MM.1S (cell line): ENCODE measurements around the gene CA5A.

ENCODE experiments used
- DNase-seq: peaks from one replicate; pipeline ENCODE4 v3.0.0-alpha.2; 2015
- H2AFZ ChIP-seq: fragments of 300-600 bp; sonication (generic); 2 replicates; pipeline ENCODE4 v1.6.0; 2016; ENCODE audit warnings: antibody characterized with exemption, low read length
- H3F3A ChIP-seq: fragments of 300-600 bp; sonication (generic); 2 replicates; pipeline ENCODE4 v1.6.1; 2016; ENCODE audit warnings: mild to moderate bottlenecking, antibody characterized with exemption, low read length, moderate library complexity, mixed read lengths; ENCODE audit not compliant: insufficient read depth
- H3K27ac ChIP-seq: fragments of 300-600 bp; sonication (generic); 2 replicates; pipeline ENCODE4 v1.5.1; 2016; ENCODE audit warnings: mild to moderate bottlenecking, low read length
- H3K27me3 ChIP-seq: fragments of 300-600 bp; sonication (generic); replicated peaks from 2 replicates; pipeline ENCODE4 v1.6.0; 2016; ENCODE audit warnings: low read length; ENCODE audit not compliant: insufficient read depth
- H3K36me3 ChIP-seq: fragments of 300-600 bp; sonication (generic); replicated peaks from 2 replicates; pipeline ENCODE4 v1.6.1; 2016; ENCODE audit warnings: mild to moderate bottlenecking, low read length, mixed read lengths; ENCODE audit not compliant: insufficient read depth
- H3K4me1 ChIP-seq: fragments of 300-600 bp; sonication (generic); 2 replicates; pipeline ENCODE4 v1.6.1; 2016; ENCODE audit warnings: low read length, mixed read lengths
- H3K4me2 ChIP-seq: fragments of 300-600 bp; sonication (generic); 2 replicates; pipeline ENCODE4 v1.6.0; 2016; ENCODE audit warnings: low read depth, low read length
- H3K4me3 ChIP-seq: fragments of 300-600 bp; sonication (generic); 2 replicates; pipeline ENCODE4 v1.5.1; 2016; ENCODE audit warnings: low read length, mixed read lengths
- H3K79me2 ChIP-seq: fragments of 300-600 bp; sonication (generic); 2 replicates; pipeline ENCODE4 v1.6.1; 2016; ENCODE audit warnings: mixed run types, low read length, mixed read lengths
- H3K9ac ChIP-seq: fragments of 300-600 bp; sonication (generic); 2 replicates; pipeline ENCODE4 v1.6.1; 2016; ENCODE audit warnings: low read length, mixed read lengths
- H3K9me2 ChIP-seq: fragments of 300-600 bp; sonication (generic); replicated peaks from 2 replicates; pipeline ENCODE4 v1.6.1; 2016; ENCODE audit warnings: mild to moderate bottlenecking, low read length, mixed read lengths; ENCODE audit not compliant: insufficient read depth
- H3K9me3 ChIP-seq: fragments of 300-600 bp; sonication (generic); replicated peaks from 2 replicates; pipeline ENCODE4 v1.6.1; 2016; ENCODE audit warnings: mild to moderate bottlenecking, low read length, mixed read lengths; ENCODE audit not compliant: insufficient read depth
- H4K20me1 ChIP-seq: fragments of 300-600 bp; sonication (generic); 2 replicates; pipeline ENCODE4 v1.6.1; 2016; ENCODE audit warnings: mild to moderate bottlenecking, low read length, moderate library complexity, mixed read lengths; ENCODE audit not compliant: insufficient read depth
- CTCF ChIP-seq: fragments of 300-600 bp; sonication (generic); IDR thresholded peaks from 2 replicates; pipeline ENCODE4 v1.5.1; 2016; ENCODE audit warnings: antibody characterized with exemption, low read length, mixed read lengths
- EZH2 ChIP-seq: fragments of 300-600 bp; sonication (generic); optimal IDR thresholded peaks from 2 replicates; pipeline ENCODE3; 2017; ENCODE audit warnings: low read depth, mild to moderate bottlenecking, antibody characterized with exemption, low read length, mixed read lengths
- EZH2phosphoT487 ChIP-seq: fragments of 300-600 bp; sonication (generic); IDR thresholded peaks from 2 replicates; pipeline ENCODE4 v1.6.1; 2018; ENCODE audit warnings: antibody characterized with exemption, low read length

CA5A gene

GRCh38 chr16:87918866-87919680, 17.3 kb downstream of the CA5A start:
- Histone ChIP-seq H3K9me3 (no peaks in the 10 kb centered on the region), H3K9ac (no peak overlapping the region), H3K9me2 (no peaks in the 10 kb centered on the region), H3K27me3 (peaks cover 4% of the 10 kb centered on the region; the same call in 1 of the 2 replicates), H3K4me1 (no peaks in the 10 kb centered on the region), H3K4me3 (peak overlapping the region; percentile 17; the same call in 1 of the 2 replicates), H3K27ac (no peak overlapping the region), H3K79me2 (no peaks in the 10 kb centered on the region), H2AFZ (no peak overlapping the region), H3K36me3 (no peaks in the 10 kb centered on the region), H4K20me1 (no peaks in the 10 kb centered on the region), H3F3A (no peaks in the 10 kb centered on the region), H3K4me2 (peak overlapping the region; percentile 34; the same call in 1 of the 2 replicates)
- no peak for DNase-seq
- no peak for TF ChIP-seq EZH2phosphoT487
- no peak for TF ChIP-seq CTCF
- TF ChIP-seq EZH2: no peak

GRCh38 chr16:87918338-87918737, 18.0 kb downstream of the CA5A start:
- Histone ChIP-seq H3K79me2 (no peaks in the 10 kb centered on the region), H4K20me1 (no peaks in the 10 kb centered on the region), H3K9ac (no peak overlapping the region), H3K9me2 (no peaks in the 10 kb centered on the region), H3K4me3 (0 out of 2 replicates have a peak overlapping the region, but pooled peaks have one; percentile 17), H3K4me1 (no peaks in the 10 kb centered on the region), H3F3A (no peaks in the 10 kb centered on the region), H3K27me3 (peaks cover 4% of the 10 kb centered on the region; the same call in 1 of the 2 replicates), H3K36me3 (no peaks in the 10 kb centered on the region), H3K4me2 (peak overlapping the region; percentile 34; the same call in 1 of the 2 replicates), H3K27ac (no peak overlapping the region), H2AFZ (no peak overlapping the region), H3K9me3 (no peaks in the 10 kb centered on the region)
- no peak for TF ChIP-seq CTCF
- no peak for TF ChIP-seq EZH2phosphoT487
- no peak for TF ChIP-seq EZH2
- no peak for DNase-seq

- no peak overlapping the region for H3K4me3 ChIP-seq
- TF ChIP-seq EZH2phosphoT487 (no peak), EZH2 (no peak), CTCF (no peak)
- DNase-seq: no peak
- H4K20me1 ChIP-seq: no peaks in the 10 kb centered on the region
- no peaks in the 10 kb centered on the region for H3K4me1 ChIP-seq
- H3K36me3 ChIP-seq: no peaks in the 10 kb centered on the region
- no peaks in the 10 kb centered on the region for H3K79me2 ChIP-seq
- no peak overlapping the region for H3K9ac ChIP-seq
- no peak overlapping the region for H2AFZ ChIP-seq
- H3K4me2 ChIP-seq: no peak overlapping the region
- no peaks in the 10 kb centered on the region for H3F3A ChIP-seq
- no peaks in the 10 kb centered on the region for H3K9me3 ChIP-seq
- peaks cover 1% of the 10 kb centered on the region; the same call in 1 of the 2 replicates for H3K27me3 ChIP-seq
- no peaks in the 10 kb centered on the region for H3K9me2 ChIP-seq
- no peak overlapping the region for H3K27ac ChIP-seq
Measured at GRCh38 chr16:87917503-87917902, 18.8 kb downstream of the CA5A start.
